ENCODE data around the gene TNNT2. TPM values are rescaled to one million over a fixed set of nuclear protein-coding genes. Genes with fewer than 3 reads are reported as not detected.
A peak's percentile ranks its signal among the peaks of the same experiment; 100 is the strongest.

The TNNT2 gene
- total RNA-seq, 1 donor from 2014 or later = not detected

GRCh38 chr1:201379733-201380242, 2.3 kb upstream of the TNNT2 start:
- Mint-ChIP-seq H3K9me3 (ENCODE audit: unreplicated experiment) (peaks cover 6% of the 10 kb centered on the region), H3K27me3 (ENCODE audit: unreplicated experiment) (peaks cover 10% of the 10 kb centered on the region), H3K4me3 (ENCODE audit: unreplicated experiment) (no peak overlapping the region), H3K4me1 (ENCODE audit: low read depth, unreplicated experiment) (peaks cover 17% of the 10 kb centered on the region), H3K27ac (ENCODE audit: unreplicated experiment) (no peak overlapping the region), H3K36me3 (ENCODE audit: unreplicated experiment) (no peaks in the 10 kb centered on the region)
- DNase-seq = no peak
- no peak for TF ChIP-seq CTCF (IDR thresholded peaks at IDR 0.05; ENCODE audit: partially characterized antibody, unreplicated experiment)

- Mint-ChIP-seq H3K4me1 (ENCODE audit: low read depth, unreplicated experiment) (peaks cover 23% of the 10 kb centered on the region), H3K27ac (ENCODE audit: unreplicated experiment) (peak overlapping the region; percentile 2)
These were observed 1.3 kb upstream of the TNNT2 start for GRCh38 chr1:201378804-201379203.

GRCh38 chr1:201376464-201377374, 761 bp downstream of the TNNT2 start:
- Mint-ChIP-seq H3K36me3 (ENCODE audit: unreplicated experiment) (no peaks in the 10 kb centered on the region), H3K27ac (ENCODE audit: unreplicated experiment) (no peak overlapping the region), H3K27me3 (ENCODE audit: unreplicated experiment) (peaks cover 10% of the 10 kb centered on the region), H3K4me1 (ENCODE audit: low read depth, unreplicated experiment) (peaks cover 23% of the 10 kb centered on the region), H3K4me3 (ENCODE audit: unreplicated experiment) (no peak overlapping the region), H3K9me3 (ENCODE audit: unreplicated experiment) (peaks cover 6% of the 10 kb centered on the region)
- peak; percentile 78 for TF ChIP-seq CTCF (IDR thresholded peaks at IDR 0.05; ENCODE audit: partially characterized antibody, unreplicated experiment)
- DNase-seq = peak; percentile 69

More at GRCh38 chr1:201378804-201379203, 1.3 kb upstream of the TNNT2 start:
- Mint-ChIP-seq H3K9me3 (ENCODE audit: unreplicated experiment) (peaks cover 6% of the 10 kb centered on the region), H3K4me3 (ENCODE audit: unreplicated experiment) (no peak overlapping the region), H3K36me3 (ENCODE audit: unreplicated experiment) (no peaks in the 10 kb centered on the region), H3K27me3 (ENCODE audit: unreplicated experiment) (peaks cover 10% of the 10 kb centered on the region)
- TF ChIP-seq CTCF (IDR thresholded peaks at IDR 0.05; ENCODE audit: partially characterized antibody, unreplicated experiment) = no peak
- DNase-seq = no peak

- no peak overlapping the region for H3K4me3 Mint-ChIP-seq (ENCODE audit: unreplicated experiment)
- no peak for DNase-seq
- H3K4me1 Mint-ChIP-seq (ENCODE audit: low read depth, unreplicated experiment) = peaks cover 19% of the 10 kb centered on the region
- H3K27ac Mint-ChIP-seq (ENCODE audit: unreplicated experiment) = no peak overlapping the region
- H3K27me3 Mint-ChIP-seq (ENCODE audit: unreplicated experiment) = peaks cover 7% of the 10 kb centered on the region
- H3K36me3 Mint-ChIP-seq (ENCODE audit: unreplicated experiment) = no peaks in the 10 kb centered on the region
- no peak for TF ChIP-seq CTCF (IDR thresholded peaks at IDR 0.05; ENCODE audit: partially characterized antibody, unreplicated experiment)
- peaks cover 6% of the 10 kb centered on the region for H3K9me3 Mint-ChIP-seq (ENCODE audit: unreplicated experiment)
These were observed 1.4 kb downstream of the TNNT2 start for GRCh38 chr1:201376107-201376463.

GRCh38 chr1:201375169-201375568, 2.3 kb downstream of the TNNT2 start:
- Mint-ChIP-seq H3K4me1 (ENCODE audit: low read depth, unreplicated experiment) (peaks cover 18% of the 10 kb centered on the region), H3K27me3 (ENCODE audit: unreplicated experiment) (peaks cover 12% of the 10 kb centered on the region), H3K4me3 (ENCODE audit: unreplicated experiment) (peak overlapping the region; percentile 14), H3K27ac (ENCODE audit: unreplicated experiment) (no peak overlapping the region), H3K36me3 (ENCODE audit: unreplicated experiment) (no peaks in the 10 kb centered on the region), H3K9me3 (ENCODE audit: unreplicated experiment) (peaks cover 3% of the 10 kb centered on the region)
- TF ChIP-seq CTCF (IDR thresholded peaks at IDR 0.05; ENCODE audit: partially characterized antibody, unreplicated experiment) = no peak
- DNase-seq = no peak

Data from glutamatergic neuron (in vitro differentiated cells).